HG02759 (cell line): Measurements from ENCODE around the gene PARP12.
A peak's percentile ranks its signal among the peaks of the same experiment; 100 is the strongest.

Experiments used
- ATAC-seq: cut with Tn5 transposase; IDR thresholded peaks from one replicate; pipeline ENCODE4 v1.9.1; 2021; ENCODE audit warnings: mild to moderate bottlenecking, moderate library complexity; ENCODE audit not compliant: unreplicated experiment

The PARP12 gene

DNA sequence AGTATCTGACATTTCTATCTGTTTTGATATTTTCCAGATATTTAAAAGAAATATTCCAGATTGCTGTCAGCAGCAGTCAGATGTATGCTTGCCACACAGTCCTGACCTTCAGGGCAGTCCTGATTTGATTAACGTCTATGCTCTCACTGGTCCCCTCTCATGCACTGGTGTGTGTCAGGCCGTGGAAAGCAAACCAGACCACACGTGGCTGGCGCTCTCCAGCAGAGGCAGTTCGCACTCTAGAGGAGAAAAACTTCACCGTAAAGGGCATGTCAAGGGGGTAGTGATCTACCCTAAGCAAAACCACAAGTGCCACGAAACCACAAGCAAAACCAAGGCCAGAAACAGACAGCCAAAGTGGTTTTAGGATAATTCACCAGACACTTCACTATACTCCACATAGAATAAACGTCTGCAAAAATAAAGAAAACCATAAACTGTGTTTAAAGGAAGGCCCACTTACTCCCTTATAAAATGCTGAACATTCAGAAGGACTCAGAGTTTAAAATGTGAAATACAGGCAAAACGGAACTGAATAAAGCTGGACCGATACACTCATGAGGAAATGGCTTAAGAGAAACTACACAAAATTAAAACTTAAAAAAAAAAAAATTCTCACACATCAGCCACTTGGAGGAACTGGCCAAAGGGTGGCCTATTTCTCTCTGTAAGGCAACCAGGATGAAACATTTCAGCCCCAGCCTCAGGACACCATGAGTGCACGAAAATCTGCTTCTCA lies 26.4 kb downstream of the PARP12 start:
- peak; percentile 82 for ATAC-seq

DNA sequence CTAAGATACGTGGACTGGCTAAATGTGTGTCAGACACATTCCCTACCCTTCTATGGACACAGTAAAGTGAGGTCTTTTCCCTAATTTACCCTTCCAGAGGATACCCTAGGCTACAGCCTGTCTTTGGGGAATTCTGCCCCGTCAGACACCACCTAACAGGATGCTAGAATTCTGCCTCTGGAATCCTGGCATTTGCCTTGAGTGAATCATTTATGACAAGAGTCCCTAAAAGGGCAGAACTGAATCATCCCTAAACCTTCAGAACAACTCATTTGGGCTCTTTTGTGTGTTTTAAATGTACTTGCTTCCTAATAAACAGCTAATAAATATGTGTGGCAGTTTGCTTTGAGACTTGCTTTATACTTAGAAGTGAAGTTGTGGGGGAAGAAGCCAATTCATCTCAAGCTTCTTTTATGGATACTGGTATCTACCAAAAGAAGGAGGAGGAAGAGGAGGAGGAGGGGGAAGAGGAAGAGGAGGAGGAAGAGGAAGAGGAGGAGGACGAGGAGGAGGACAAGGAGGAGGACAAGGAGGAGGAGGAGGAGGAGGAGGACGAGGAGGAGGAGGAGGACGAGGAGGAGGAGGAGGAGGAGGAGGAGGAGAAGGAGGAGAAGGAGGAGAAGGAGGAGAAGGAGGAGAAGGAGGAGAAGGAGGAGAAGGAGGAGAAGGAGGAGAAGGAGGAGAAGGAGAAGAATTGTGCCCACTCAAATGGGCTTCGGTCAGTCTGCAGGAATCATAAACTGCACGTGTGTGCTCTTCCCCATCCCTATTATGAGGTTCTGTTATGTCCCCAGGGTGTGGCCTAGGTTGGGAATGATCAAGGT lies 27.1 kb downstream of the PARP12 start:
- ATAC-seq, result no peak

DNA sequence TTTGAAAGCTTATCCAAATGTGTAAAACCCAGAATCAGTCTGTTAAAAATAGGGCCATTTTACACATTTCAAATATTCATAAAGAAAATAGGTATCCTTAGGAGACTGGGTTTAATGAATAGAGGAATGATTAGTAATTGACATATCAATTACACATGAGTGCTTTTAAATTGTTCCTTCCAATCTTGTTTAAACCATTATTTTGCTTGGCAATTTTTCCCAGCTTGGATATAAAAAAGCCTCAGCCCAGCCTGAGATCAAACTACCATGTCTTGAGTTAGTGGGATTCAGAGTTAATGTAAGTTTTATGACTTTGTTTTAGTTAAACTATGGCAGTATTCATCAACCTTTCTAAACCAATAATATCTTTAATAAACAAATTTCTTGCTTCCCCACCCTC lies 28.3 kb downstream of the PARP12 start:
- no peak for ATAC-seq

- no peak for ATAC-seq
These were observed 28.9 kb downstream of the PARP12 start for GRCh38 chr7:140033779-140034363.

- ATAC-seq, result no peak
These were observed 29.7 kb downstream of the PARP12 start for GRCh38 chr7:140033036-140033435.

DNA sequence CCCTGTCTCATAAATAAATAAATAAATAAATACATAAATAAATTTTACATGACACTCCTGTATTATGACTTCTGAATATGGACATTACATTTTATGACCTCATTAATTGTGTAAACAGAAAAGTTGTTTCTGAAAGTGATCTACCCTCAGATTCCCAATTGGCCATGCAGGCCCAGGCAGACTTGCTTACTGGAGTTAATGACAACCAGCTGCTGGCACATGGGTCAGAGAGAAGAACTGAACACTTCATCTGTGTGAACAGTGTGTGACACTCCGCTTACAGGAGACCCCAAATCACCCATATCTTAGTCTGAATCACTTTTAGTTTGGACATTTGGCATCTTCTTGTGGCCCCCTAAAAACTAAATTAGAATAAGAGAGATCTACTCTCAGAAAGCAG lies 31.4 kb downstream of the PARP12 start:
- ATAC-seq, result no peak

DNA sequence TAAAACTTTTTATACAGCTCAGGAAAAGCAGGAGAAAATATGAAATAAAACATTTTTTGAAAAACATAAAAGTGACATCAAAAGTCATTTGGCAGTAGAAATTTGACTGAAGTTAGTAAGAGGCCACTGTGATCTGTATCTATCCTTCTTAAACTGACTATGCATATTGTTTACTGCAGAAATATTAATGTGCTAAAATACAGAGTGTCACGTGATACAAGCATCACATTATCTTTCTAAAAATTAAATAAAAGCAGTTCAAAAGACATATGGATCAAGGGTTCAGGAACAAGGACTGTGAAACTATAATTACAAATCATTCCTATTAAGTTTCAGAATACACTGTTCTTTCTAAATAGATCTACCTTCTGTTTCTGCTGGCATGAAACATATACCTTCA lies 33.7 kb downstream of the PARP12 start:
- no peak for ATAC-seq

DNA sequence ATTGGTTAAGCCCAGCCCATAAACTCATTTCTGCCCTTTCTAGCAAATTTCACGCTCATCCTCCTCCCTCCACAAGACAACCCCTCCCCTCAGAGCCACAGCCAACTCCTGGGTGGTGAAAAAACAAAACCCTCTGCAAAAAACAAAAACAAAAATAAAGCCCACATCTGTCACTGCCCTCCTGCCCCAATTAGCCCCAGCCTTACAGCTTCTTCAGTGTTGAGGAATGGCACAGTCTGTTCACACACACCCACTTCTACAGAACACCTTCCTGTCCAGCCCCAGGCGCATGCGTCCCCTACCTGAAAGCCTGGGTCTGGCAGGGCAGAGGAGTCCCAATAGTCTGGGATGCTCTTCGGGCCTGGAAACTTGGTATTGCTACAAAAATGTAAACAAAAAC lies 34.4 kb downstream of the PARP12 start:
- ATAC-seq, result no peak

GRCh38 chr7:140027858-140028257 lies 34.9 kb downstream of the PARP12 start:
- ATAC-seq, result no peak

GRCh38 chr7:140026935-140027334 lies 35.8 kb downstream of the PARP12 start:
- ATAC-seq, result no peak

DNA sequence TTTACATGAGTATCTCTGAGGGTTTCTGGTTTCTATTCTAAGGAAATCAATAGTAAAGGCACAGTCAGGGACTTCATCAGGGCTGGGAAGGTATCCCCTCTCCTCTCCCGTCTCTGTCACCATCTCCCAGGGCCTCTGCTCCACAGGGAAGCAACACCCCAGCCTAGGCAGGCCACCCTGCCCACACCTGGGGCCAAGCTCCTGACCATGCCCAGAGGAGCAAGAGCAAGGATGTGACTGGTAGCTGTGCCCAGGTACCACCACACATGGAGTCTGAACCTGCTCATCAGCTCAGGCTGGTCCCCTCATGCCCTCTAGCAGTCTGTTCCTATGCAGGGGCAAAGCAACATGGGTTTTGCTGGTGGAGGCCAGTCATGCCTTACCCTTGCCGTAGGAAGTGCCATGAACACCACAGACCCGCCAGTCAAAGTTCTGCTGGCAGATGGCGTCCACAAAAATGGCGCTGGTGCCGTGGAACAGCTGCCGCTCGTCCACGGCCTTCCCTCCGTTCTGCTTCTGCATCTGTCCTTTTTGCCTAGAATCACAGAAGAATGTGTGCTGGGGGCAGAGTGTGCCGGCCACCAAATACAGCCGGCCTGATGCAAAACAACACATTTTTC lies 36.8 kb downstream of the PARP12 start:
- ATAC-seq, result no peak

DNA sequence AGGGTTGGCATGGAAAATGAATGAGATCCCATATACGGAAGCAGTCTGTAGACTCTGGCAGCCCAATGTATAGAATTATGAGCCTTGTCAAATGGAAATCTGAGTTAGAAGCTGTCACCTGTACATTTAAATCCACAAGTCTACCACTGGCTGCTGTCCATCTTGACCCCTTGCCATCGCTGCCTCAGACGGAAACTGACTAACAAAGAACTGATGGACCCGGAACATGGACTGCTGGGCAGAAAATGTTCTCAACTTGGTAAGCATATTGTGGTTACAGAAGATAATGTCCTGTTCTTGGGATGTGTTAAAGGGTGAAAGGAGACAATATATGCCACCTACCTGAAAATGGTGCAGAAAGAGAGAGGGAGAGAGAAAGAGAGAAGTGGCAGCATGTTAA lies 37.5 kb downstream of the PARP12 start:
- no peak for ATAC-seq

DNA sequence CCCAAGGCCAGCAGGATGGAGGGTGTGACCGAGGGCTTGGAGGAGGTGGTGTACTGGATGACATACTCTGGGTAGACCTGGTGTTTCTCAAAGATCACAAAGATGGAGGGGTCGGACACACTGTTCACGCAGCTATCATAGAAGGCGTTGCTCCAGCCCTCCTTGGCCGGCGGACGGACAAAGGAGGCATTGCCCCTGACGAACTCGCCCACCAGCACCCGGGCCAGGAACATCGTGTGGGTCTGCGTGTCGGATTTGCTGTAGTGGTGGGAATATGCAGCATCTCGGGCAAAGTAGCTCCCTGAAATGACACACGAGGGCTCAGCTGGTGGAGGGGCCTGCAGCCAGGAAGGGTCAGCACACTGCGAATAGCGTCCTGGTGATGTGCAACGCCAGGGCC lies 38.2 kb downstream of the PARP12 start:
- ATAC-seq, result no peak

DNA sequence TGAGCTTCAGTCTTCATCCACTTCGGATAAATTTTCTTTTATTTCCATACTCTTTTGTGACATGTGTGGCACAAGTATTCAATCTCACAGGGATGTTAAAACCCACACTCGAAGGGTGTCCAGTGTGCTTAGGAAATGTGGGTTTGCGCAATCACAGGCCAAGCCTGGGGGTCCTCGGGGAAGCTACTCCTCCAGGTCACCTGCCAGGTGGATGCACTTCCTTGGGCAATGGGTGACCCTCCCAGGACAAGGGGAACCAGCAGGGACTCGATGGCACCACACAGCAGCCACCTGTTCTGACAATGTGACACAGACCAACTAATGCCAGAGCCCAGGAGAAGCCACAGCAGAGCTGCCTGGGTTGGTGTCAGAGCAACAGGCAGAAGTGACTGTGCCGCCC lies 39.0 kb downstream of the PARP12 start:
- no peak for ATAC-seq

GRCh38 chr7:140022582-140023211 lies 40.1 kb downstream of the PARP12 start:
- ATAC-seq, result no peak

GRCh38 chr7:140021603-140022002 lies 41.1 kb downstream of the PARP12 start:
- no peak for ATAC-seq

GRCh38 chr7:140019606-140020005 lies 43.1 kb downstream of the PARP12 start:
- no peak for ATAC-seq

DNA sequence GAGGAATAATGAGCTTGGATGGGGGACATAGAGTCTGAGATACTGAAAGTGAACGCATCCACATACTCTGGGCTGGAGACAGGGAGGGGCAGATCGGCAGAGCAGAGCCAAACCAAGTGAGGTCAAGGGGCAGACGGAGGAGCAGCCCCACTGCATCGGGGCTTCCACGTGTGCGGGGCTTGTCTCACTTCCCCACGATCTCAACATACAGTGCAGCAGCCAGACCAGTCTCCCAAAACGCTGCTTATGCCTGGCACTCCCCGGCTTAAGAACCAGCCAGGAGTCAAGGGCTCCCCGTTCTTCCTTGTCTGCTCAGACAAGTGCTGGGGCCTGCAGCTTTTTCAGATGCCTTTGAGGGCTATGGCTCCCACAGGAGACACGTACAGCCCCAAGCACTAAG lies 43.6 kb downstream of the PARP12 start:
- ATAC-seq, result no peak

DNA sequence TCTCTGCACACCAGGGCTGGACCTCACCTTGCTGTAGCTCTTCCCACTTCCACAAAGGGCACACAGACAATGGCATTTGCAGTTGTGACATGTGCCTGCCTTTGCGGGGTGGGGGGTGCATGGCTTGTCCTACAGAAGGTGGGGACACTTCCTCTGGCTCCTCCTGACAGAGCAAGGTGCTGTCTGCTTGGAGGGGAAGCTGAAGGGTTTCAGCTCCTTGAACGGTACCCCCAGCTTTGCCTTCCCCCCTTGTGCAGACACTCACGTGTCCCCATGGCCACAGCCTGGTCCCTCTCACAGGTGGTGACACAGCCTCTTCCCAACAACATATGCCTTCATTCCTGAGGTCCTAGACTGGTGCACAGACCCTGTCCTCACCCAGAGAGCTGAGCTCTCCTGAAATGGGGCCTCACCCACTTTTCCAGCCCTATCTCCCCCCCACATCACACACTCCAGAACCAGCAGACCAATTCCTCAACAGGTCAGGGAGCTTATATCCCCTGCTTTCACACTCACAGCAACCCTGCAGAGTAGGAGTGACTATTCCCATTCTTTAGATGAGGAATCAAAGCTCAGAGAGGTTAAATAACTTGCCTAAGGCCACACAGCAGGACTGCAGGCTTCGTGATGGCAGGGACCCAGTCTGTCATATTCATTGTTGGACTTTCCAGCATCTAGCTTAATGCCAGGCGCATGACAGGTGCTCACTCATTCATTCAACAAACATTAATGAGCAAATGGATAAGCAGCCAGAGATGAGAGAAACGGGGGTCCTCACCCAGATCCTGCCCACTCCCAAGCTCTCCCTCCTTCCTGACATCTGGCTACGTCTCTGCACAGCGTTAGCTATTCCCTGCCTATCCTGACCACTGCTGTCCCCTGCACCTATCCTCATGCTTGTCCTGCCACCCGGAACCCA lies 44.4 kb downstream of the PARP12 start:
- ATAC-seq, result no peak

DNA sequence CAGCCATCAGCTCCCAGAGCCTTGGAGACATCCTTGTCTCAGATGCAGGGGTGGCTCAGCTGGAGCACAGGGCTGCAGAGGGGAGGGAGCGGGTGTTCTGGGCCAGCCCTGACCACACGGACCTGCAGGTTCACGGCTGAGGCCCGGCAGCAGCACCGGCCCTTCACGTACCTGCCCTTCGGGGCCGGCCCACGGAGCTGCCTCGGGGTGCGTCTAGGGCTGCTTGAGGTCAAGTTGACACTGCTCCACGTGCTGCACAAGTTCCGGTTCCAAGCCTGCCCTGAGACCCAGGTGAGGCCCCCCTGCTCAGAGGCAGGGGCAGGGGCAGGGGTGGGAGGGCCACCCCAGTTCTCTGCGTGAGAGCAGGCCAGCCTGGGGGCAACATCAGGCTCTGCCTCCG lies 45.2 kb downstream of the PARP12 start:
- no peak for ATAC-seq
